ENCODE results near the gene PLA2G2C.

Gene PLA2G2C

GRCh38 chr1:20120796-20121195 lies 65.5 kb downstream of the PLA2G2C start:
- no peak for DNase-seq (ENCODE audit: insufficient read length)
- no peak for FAIRE-seq
- TF ChIP-seq POLR2AphosphoS5 (IDR thresholded peaks at IDR 0.05; ENCODE audit: low read depth, low read length) (no peak), POLR2A (IDR thresholded peaks at IDR 0.05; ENCODE audit: low read depth, low read length) (no peak), TAF1 (IDR thresholded peaks at IDR 0.05; ENCODE audit: borderline replicate concordance, low read depth, low read length) (no peak)

DNA sequence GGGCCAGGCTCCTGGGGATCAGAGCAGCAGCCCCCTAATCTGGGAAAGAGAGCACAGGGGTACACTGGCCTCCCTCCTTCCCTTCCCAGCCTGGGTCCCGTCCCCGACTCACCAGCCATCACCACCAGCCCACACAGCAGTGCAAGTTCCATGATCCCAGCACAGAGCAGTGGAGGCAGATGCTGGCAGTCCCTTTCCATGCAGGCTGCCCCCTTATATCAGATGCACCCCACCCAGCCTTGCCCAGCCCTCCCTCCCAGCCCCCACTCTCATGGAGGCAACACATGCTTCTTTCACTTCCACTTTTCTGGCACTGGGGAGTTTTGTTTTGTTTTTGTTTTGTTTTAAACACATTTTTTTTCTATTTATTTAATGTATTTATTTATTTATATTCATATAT lies 67.0 kb downstream of the PLA2G2C start, which contains the start of gene PLA2G2D:
TSS of gene PLA2G2D (minus strand) at position 190 of the 400 bp plus-strand sequence. CDS start at position 152, 38 bp downstream.
- TF ChIP-seq TAF1 (IDR thresholded peaks at IDR 0.05; ENCODE audit: borderline replicate concordance, low read depth, low read length) (no peak), POLR2A (IDR thresholded peaks at IDR 0.05; ENCODE audit: low read depth, low read length) (no peak), POLR2AphosphoS5 (IDR thresholded peaks at IDR 0.05; ENCODE audit: low read depth, low read length) (no peak)
- FAIRE-seq: no peak
- DNase-seq (ENCODE audit: insufficient read length): no peak

- no peak for DNase-seq (ENCODE audit: insufficient read length)
- FAIRE-seq: no peak
- no peak for TF ChIP-seq POLR2A (IDR thresholded peaks at IDR 0.05; ENCODE audit: low read depth, low read length)
- TF ChIP-seq POLR2AphosphoS5 (IDR thresholded peaks at IDR 0.05; ENCODE audit: low read depth, low read length): no peak
- TF ChIP-seq TAF1 (IDR thresholded peaks at IDR 0.05; ENCODE audit: borderline replicate concordance, low read depth, low read length): no peak
Measured at GRCh38 chr1:20117236-20117635, 69.1 kb downstream of the PLA2G2C start.

DNA sequence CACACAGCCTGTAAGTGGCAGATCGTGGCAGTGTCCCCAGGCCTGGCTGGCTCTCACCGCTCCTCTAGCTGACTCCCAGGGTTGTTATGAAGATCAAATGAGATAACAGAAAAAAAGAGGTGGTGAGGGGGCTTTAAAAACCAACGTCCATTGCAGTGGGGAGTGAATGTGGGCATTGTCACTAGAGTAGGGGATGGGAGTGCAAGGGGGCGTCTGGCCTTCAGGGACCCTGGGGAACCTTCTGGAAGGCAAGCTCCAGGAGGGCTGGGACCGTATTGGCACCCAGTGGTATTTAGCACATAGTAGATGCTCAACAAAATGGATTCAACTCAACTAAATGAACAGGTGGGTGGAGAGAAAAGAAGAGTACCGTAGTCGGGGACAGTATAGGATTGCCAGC lies 70.4 kb downstream of the PLA2G2C start:
- no peak for FAIRE-seq
- DNase-seq (ENCODE audit: insufficient read length): no peak
- TF ChIP-seq POLR2A (IDR thresholded peaks at IDR 0.05; ENCODE audit: low read depth, low read length) (no peak), TAF1 (IDR thresholded peaks at IDR 0.05; ENCODE audit: borderline replicate concordance, low read depth, low read length) (no peak), POLR2AphosphoS5 (IDR thresholded peaks at IDR 0.05; ENCODE audit: low read depth, low read length) (no peak)

- TF ChIP-seq POLR2AphosphoS5 (IDR thresholded peaks at IDR 0.05; ENCODE audit: low read depth, low read length): no peak
- no peak for TF ChIP-seq POLR2A (IDR thresholded peaks at IDR 0.05; ENCODE audit: low read depth, low read length)
- TF ChIP-seq TAF1 (IDR thresholded peaks at IDR 0.05; ENCODE audit: borderline replicate concordance, low read depth, low read length): no peak
- no peak for FAIRE-seq
- DNase-seq (ENCODE audit: insufficient read length): no peak
Measured at GRCh38 chr1:20115479-20115878, 70.8 kb downstream of the PLA2G2C start.

DNA sequence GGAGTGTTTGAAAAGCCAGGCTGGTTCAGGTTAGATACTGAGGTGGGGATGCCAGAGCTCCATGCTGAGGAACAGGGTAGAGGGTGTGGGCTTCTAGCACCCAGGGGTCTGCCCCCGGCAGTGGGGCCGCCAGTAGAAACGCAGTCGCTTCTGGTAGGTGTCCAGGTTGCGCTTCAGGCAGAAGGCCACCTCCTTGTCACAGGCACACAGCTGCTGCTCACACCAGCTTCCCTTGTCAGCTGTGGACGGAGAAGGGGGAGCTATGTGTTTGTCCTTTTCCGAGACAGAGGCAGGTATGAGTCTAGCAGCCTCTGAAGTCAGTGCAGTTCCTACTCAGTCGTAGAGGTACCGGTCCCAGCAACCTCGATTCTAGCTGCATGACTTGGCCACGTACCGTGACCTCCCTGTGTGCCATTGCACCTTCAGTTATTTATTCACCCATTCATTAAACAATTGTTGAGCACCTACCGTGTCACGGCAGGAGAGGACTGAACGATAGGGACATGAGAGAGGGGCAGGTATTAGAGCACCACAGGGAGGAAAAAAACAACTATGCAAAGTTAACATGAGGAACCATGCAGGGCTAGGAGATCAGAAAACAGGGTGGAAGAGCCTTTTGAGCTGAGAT lies 72.2 kb downstream of the PLA2G2C start:
- TF ChIP-seq POLR2AphosphoS5 (IDR thresholded peaks at IDR 0.05; ENCODE audit: low read depth, low read length): no peak
- TF ChIP-seq TAF1 (IDR thresholded peaks at IDR 0.05; ENCODE audit: borderline replicate concordance, low read depth, low read length): no peak
- no peak for TF ChIP-seq POLR2A (IDR thresholded peaks at IDR 0.05; ENCODE audit: low read depth, low read length)
- FAIRE-seq (no peak), DNase-seq (ENCODE audit: insufficient read length) (no peak)
